ENCODE results near the gene CUX1.

CUX1 gene

GRCh38 chr7:102241431-102241830 is 424.0 kb downstream of the CUX1 start:
- H3K4me3 ChIP-seq (ENCODE audit: low read depth, low read length): no peak overlapping the region
- TF ChIP-seq CTCF (IDR thresholded peaks at IDR 0.05; ENCODE audit: low read depth, low read length): no peak
- in situ Hi-C loops (cut with HindIII; ENCODE audit: low sequenced_read_pairs): no loop called here

GRCh38 chr7:102244601-102245000 is 427.2 kb downstream of the CUX1 start:
- no peak for TF ChIP-seq CTCF (IDR thresholded peaks at IDR 0.05; ENCODE audit: low read depth, low read length)
- no peak for DNase-seq (ENCODE audit: low read depth, low spot score)
- in situ Hi-C loops (cut with HindIII; ENCODE audit: low sequenced_read_pairs): no loop called here
- H3K4me3 ChIP-seq (ENCODE audit: low read depth, low read length): no peak overlapping the region

More at GRCh38 chr7:102241431-102241830, 424.0 kb downstream of the CUX1 start:
- DNase-seq (ENCODE audit: low read depth, low spot score): no peak

- TF ChIP-seq CTCF (IDR thresholded peaks at IDR 0.05; ENCODE audit: low read depth, low read length): no peak
- DNase-seq (ENCODE audit: low read depth, low spot score): no peak
- no peak overlapping the region for H3K4me3 ChIP-seq (ENCODE audit: low read depth, low read length)
- in situ Hi-C loops (cut with HindIII; ENCODE audit: low sequenced_read_pairs): no loop called here
Measured at GRCh38 chr7:102248081-102248455, 430.6 kb downstream of the CUX1 start.

- TF ChIP-seq CTCF (IDR thresholded peaks at IDR 0.05; ENCODE audit: low read depth, low read length): no peak
- no peak overlapping the region for H3K4me3 ChIP-seq (ENCODE audit: low read depth, low read length)
- in situ Hi-C loops (cut with HindIII; ENCODE audit: low sequenced_read_pairs): no loop called here
- DNase-seq (ENCODE audit: low read depth, low spot score): no peak
Measured at GRCh38 chr7:102248456-102249395, 431.3 kb downstream of the CUX1 start.

- H3K4me3 ChIP-seq (ENCODE audit: low read depth, low read length): no peak overlapping the region
- no peak for DNase-seq (ENCODE audit: low read depth, low spot score)
- in situ Hi-C loops (cut with HindIII; ENCODE audit: low sequenced_read_pairs): no loop called here
- no peak for TF ChIP-seq CTCF (IDR thresholded peaks at IDR 0.05; ENCODE audit: low read depth, low read length)
Measured at GRCh38 chr7:102251531-102252365, 434.3 kb downstream of the CUX1 start.

GRCh38 chr7:102252366-102252982 is 435.0 kb downstream of the CUX1 start:
- DNase-seq (ENCODE audit: low read depth, low spot score): no peak
- no peak overlapping the region for H3K4me3 ChIP-seq (ENCODE audit: low read depth, low read length)
- TF ChIP-seq CTCF (IDR thresholded peaks at IDR 0.05; ENCODE audit: low read depth, low read length): no peak
- in situ Hi-C loops (cut with HindIII; ENCODE audit: low sequenced_read_pairs): no loop called here
